ENCODE results near the gene C3orf22.

C3orf22 gene

GRCh38 chr3:126557415-126557745, 1.4 kb downstream of the C3orf22 start:
- no peak for TF ChIP-seq CTCF (IDR thresholded peaks at IDR 0.05; ENCODE audit: low read depth, low read length)
- H3K4me3 ChIP-seq (replicated peaks in 1 of 2; ENCODE audit: low read depth in 2 of 2, low read length in 2 of 2): no peak overlapping the region
- DNase-seq (ENCODE audit: low read depth in 2 of 2): no peak

GRCh38 chr3:126556637-126557414, 1.9 kb downstream of the C3orf22 start:
- no peak overlapping the region for H3K4me3 ChIP-seq (replicated peaks in 1 of 2; ENCODE audit: low read depth in 2 of 2, low read length in 2 of 2)
- no peak for TF ChIP-seq CTCF (IDR thresholded peaks at IDR 0.05; ENCODE audit: low read depth, low read length)
- DNase-seq (ENCODE audit: low read depth in 2 of 2): no peak

- no peak overlapping the region for H3K4me3 ChIP-seq (replicated peaks in 1 of 2; ENCODE audit: low read depth in 2 of 2, low read length in 2 of 2)
- no peak for TF ChIP-seq CTCF (IDR thresholded peaks at IDR 0.05; ENCODE audit: low read depth, low read length)
These were observed 2.7 kb downstream of the C3orf22 start for GRCh38 chr3:126555795-126556636.

GRCh38 chr3:126554560-126555525, 3.9 kb downstream of the C3orf22 start:
- no peak for DNase-seq (ENCODE audit: low read depth in 2 of 2)
- H3K4me3 ChIP-seq (replicated peaks in 1 of 2; ENCODE audit: low read depth in 2 of 2, low read length in 2 of 2): no peak overlapping the region
- no peak for TF ChIP-seq CTCF (IDR thresholded peaks at IDR 0.05; ENCODE audit: low read depth, low read length)

More at GRCh38 chr3:126555795-126556636, 2.7 kb downstream of the C3orf22 start:
- no peak for DNase-seq (ENCODE audit: low read depth in 2 of 2)

- no peak for DNase-seq (ENCODE audit: low read depth in 2 of 2)
- no peak overlapping the region for H3K4me3 ChIP-seq (replicated peaks in 1 of 2; ENCODE audit: low read depth in 2 of 2, low read length in 2 of 2)
- no peak for TF ChIP-seq CTCF (IDR thresholded peaks at IDR 0.05; ENCODE audit: low read depth, low read length)
These were observed 5.2 kb downstream of the C3orf22 start for GRCh38 chr3:126553284-126554084.
